NOMO-1 treated with dmso at 0.1 percent for 144 hours (cell line): Measurements from ENCODE around the gene KAZN.
A peak's percentile ranks its signal among the peaks of the same experiment; 100 is the strongest.

Experiments
- DNase-seq: peaks from one replicate; lab custom pipeline; 2025; ENCODE audit not compliant: unreplicated experiment; lab: John Stamatoyannopoulos, UW

KAZN gene

DNA sequence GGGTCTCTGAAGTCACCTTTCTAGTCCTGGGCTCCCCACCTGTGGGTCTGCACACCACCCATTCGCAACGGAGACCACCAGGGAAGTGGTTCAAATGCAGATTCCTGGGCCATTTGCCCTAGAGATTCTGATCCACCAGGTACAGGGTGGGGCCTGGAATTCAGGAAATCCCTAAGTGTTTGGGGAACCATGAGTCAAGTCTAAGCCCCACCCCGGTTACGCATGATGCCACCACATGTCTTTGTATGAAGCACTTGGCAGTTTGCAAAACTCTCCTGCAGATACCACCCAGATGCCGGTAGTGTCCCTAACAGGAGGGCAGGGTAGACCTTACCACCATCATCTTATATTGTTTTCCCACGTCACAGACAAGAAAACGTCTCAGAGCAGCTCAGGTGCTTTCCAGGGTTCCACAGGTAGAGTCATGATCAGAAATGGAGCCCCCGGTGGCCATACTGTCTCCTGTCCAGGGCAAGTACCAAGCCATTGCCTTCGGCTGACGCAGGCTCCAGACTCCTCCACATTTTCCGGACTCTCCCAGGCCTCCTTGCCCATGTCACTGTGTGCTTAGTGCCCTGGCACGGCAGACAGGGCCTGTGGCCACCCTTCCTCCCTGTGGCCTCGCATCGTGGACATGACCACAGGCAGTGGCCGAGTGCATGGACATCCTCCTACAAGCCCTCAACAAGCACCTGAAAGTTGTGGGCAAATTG, 465.9 kb downstream of the KAZN start:
- DNase-seq, result no peak

DNA sequence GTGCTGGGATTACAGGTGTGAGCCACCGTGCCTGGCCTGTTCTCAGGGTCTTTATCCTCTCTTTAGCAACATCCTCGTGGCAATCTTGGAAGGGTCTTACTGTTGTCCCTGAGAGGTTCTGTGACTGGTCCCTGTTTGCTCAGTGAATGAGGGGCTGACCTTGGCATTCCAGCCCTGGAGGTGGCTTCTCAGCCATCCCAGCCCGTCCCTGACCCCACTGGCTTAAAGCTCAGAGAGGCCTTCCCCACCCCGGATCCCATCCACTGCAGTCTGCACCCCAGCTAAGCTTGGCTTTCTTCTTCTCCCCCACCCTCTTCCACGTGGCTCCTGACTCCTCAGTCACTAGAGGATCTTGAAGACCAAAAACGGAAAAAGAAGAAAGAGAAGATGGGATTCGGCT, 466.8 kb downstream of the KAZN start:
- DNase-seq, result no peak

DNA sequence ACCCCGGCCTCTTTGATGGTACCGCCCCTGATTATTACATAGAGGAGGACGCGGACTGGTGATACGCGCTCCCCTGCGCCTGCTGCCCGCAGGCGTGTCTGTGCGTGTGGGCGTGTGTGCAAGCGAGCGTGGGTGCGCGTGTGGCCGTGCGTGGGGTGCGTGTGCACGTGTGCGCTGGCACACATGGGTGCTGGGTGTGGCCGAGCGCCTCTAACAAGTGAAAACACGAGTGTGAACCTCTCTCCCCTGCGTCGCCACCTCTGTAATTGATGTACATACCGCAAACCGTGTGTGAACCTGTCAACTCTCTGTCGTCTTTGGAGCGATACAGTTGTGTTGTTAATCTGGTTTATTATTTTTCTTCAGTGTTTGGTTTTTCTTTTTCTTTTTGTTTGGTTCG, 467.3 kb downstream of the KAZN start:
- DNase-seq, result no peak

DNA sequence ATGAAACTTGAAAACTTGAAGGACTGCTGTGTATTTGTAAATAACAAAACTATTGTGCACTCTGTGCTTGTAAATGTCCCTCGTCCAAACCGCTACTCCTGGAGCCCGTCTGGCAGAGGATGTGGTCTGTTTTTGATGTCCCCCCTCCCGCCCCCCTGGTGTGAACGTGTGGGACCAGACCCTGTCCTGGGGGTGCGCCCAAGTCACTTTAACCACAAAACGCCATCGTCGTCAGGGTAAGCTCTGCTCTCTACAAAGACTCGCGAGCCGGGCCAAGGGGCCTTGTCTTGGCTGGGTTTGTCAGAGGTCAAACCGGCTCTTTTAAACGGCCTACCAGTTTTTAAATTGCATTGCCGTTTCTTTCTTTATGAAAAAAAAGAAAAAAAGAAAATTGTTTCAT, 467.7 kb downstream of the KAZN start:
- DNase-seq, result no peak

DNA sequence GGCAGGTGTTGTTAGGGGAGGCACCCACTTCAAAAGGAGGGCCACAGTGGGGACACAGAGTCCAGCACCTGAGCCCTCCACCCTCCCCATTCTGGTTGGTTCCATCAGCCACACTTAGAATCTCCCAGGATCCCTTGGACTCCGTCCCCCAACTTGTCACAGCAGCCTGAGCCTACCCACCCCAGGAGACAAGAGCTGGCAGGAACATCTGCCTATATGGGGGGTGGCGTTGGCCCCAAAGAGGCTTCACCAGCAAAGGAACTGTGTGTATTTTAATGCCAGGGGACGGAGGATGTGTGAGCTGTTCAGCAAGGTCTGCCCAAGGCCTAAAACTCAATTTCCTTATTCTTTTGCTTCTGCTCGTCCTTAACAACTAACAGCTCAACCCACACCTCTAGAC, 468.7 kb downstream of the KAZN start:
- no peak for DNase-seq

DNA sequence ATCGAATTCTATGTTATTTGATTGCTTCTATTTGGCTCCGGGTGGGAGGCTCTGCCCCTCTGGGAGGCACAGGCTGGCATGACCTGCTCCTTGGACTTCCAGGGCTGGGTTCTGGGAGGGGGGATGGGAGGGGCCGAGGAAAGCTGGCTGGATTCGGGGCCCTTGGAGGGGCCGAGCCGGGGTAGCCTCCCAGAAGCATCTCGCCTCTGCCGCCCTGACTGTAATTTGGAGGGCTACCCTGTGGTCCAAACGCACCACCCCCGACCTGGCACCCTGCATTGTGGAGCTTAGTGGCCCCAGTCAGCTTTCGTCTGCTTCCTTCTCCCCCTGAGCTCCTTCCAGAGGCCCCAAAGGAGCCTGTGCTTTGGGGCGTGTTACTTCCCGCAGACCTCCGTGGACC, 469.7 kb downstream of the KAZN start:
- DNase-seq, result no peak

DNA sequence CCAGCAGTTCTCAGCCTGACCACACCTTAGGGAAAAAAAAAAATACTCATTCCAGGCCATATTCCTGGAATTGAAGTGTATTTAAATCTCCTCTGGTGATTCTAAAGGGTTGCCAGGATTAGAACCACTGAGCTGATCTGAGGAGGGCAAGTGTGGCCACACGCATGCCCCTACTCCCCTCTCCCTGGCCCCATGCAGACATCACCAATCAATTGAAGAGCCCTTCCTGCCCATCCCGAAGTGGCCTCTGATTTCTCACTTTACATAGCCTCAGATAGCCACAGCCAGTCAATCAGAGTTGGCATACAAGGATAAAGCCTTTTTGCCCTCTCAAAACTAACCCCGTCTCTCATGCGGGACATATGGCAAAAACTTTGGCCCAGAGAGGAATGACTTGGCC, 470.5 kb downstream of the KAZN start:
- DNase-seq, result no peak

DNA sequence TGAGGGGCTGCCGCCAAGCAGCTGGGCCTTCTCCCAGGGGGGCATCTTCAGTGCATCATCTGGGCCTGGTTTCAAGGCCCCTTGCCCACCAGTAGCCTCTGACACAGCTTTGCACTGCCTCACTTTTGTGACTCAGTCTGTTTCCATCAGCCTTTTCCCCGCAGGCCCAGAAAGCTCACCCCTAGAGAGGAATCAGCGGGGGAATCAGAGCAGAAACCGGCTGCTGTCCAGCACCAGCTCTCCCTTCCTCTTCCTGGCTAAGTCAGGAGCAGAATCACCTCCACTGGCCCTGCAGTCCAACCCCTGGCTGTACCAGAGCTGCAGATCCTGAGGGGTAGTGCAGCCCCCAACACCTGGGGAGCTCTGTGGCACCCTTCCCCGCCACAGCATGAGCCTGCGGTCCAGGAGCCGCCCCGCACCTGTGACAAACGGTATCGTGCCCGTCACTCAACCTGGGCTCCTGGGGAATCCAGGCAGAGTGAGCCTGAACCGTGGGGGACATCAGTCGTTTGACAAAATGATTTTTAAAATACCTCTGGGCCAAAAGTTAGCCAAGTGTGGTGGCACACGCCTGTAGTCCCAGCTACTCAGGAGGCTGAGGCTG, 471.8 kb downstream of the KAZN start:
- DNase-seq, result no peak

DNA sequence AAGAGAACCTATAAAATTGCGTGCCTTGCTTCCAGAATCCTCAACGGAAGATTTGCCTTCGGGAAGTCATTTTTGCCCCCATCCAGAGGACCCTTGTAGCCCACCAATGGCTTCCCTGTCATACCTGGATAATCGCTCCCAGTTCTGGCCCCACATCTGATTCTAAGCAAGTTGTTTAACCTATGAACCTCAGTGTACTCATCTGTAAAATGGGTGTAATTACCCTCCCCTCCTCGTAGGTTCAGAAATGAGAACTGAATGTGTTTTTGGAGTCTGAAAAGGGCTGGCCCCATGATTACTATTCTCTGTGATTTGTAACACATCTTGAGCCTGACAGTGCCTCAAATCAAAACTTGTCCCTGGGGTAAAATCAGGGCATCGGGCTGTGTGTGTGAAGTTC, 473.5 kb downstream of the KAZN start:
- no peak for DNase-seq

DNA sequence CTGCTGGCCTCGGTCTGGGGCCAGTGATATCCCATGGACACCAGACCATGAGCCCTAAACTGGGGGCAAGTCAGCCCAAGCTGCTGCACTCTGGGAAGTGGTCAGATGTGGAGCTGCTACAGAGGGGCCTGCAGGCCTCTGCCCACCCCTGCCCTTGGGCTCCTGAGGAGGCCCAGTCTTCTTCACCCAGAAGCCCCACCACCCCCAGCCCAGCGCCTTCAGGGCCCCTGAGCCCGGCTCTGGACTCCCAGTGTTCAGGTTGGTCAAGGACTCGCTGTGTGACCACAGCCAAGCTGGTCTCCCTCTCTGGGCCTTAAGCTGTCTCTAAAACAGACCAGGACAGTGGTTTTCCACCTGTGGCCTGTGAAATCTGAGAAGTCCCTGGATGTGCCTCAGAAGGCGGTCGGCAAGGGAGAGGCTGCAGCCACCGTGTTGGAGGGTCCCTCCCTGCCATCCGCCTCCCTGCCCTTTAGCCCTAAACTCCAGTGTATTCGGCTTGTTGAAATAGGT, 475.4 kb downstream of the KAZN start:
- DNase-seq, result no peak

DNA sequence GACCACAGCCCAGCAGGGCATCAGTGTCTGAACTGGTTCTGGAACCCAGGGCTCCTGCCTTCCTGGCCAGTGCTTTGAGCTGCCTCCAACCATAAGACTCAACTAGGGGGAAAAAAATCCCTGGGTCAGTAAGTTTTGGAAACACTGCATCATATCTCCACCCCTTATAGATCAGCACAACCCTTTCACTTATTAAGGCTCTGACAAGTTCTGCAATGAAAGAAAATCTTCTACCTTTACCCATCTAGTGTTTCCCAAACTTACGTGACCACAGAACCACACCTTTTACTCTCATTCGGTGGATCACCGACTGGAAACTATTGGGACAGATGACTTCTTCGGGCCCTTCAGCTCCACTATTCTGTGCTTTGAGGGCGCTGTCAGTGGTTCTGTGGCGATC, 476.7 kb downstream of the KAZN start:
- no peak for DNase-seq

DNA sequence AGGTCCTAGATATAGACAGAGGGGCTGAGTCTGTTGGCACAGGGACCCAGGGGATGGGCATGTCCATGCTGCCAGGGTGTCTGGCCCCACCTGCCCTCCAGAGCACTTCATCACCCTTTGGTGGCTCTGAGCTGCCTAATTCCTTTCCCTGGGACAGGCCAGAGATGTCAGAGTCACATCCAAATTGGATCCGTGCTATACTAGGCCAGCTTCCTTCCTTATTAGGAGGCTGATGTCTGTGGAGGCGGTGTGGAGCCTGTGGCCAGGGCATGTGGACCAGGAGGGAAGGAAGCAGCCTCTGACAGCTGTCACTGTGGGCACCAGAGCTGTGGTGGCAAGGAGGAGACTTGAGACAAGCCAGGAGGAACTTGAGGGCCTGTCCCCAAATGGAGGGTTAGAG, 477.3 kb downstream of the KAZN start:
- DNase-seq, result no peak

DNA sequence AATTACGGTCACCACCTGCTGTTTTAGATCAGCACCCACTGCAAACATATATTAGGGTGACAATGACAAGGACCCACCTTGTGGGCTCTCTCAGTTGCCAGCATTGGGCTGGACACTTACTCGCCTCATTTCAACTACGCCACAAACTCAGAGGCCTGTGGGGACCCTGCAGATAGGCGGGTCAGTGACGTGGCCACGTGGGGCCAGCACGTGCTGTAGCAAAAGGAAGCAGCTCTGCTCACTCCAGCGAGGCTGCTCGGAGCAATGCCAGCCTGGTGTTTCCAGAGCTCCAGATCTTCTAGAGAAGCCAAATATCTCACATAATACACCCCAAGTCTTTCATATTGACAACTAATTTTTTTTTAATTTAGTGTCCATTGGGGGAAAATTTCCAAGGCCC, 478.3 kb downstream of the KAZN start:
- no peak for DNase-seq

DNA sequence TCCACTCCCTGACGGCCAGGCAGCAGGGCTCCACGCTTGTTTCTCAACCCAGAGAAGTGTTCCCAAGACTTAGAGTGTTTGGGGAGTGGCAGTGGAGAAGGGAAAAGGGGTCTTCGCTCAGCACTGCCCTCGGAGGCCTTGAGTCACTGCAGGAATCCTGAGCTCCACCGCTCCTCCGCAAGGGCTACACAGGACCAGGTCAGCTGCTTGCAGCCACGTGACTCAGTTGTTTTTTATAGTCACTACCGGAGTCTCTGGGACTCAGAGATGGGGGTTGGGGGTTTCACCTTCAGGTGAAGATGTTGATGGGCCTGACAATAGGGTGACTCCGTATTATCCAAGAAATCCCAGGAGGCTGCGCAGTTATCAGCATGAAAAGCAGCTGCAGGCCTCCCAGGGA, 478.9 kb downstream of the KAZN start:
- no peak for DNase-seq

DNA sequence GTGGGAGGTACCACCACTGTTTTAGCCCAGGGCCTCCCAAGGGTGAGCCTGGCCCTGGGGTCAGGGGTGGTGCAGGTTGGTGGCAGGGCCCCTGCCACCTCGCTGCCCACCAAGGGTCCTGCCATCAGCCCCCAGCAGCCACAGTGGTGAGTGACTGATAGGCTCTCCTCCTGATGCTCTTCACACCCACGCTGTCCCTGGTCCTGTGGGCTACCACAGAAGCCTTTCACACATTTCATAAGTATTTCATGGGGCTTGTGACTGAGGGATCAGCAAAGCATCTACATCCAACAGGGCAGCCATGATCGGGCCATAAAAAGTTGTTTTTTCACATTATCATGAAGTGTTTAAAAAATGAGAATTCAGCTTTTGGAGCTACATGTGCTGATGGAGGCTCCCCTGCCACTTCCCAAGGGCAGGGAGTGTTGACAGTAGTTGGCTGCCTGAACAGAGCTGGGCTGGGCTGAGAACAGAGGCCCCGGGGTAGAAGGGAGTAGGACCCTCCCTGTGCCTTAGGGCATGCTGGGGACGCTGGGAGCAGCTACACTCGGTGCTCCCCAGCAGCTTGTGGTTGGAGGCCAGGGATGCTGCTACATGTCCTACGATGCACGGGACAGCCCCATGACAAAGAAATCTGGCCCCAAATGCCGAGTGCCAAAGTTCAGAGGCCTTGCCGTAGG, 482.0 kb downstream of the KAZN start:
- no peak for DNase-seq

DNA sequence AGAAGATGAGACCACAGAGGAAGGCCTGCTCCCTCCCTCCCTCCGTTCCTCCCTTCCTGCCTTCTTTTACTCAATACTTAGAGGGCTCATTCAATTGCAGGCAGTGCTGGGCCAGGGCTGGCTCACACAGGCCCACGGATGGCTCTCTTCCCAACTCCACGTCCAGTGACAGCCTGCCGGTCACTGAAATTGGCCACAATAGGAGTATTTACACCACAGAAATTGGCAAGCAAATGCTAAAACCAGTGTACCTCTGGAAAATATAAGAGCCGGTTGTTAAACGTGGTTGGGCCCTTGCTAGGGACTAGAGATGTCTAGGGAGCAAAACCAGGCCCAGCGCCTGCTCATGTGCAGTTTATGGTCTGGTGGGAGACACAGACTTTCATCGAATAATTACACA, 482.6 kb downstream of the KAZN start:
- no peak for DNase-seq

DNA sequence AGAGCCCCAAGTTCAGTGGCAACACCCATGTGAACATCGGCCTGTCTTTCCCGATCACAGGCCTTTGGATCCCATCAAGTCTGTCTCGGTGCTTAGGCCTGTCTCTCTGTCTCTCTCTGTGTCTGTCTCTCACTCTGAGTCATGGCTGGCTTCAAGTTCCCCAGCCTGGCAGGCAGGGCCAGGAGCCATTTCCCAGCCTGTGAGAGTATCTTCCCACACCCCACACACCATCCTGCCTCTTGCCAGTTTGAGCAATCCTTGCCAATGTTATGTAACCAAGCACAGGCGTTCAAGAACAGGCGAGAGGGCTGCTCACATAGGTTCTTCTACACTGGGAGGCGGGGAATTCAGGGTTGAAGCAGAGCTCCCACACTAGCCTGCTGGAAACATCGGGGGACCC, 485.1 kb downstream of the KAZN start:
- no peak for DNase-seq

DNA sequence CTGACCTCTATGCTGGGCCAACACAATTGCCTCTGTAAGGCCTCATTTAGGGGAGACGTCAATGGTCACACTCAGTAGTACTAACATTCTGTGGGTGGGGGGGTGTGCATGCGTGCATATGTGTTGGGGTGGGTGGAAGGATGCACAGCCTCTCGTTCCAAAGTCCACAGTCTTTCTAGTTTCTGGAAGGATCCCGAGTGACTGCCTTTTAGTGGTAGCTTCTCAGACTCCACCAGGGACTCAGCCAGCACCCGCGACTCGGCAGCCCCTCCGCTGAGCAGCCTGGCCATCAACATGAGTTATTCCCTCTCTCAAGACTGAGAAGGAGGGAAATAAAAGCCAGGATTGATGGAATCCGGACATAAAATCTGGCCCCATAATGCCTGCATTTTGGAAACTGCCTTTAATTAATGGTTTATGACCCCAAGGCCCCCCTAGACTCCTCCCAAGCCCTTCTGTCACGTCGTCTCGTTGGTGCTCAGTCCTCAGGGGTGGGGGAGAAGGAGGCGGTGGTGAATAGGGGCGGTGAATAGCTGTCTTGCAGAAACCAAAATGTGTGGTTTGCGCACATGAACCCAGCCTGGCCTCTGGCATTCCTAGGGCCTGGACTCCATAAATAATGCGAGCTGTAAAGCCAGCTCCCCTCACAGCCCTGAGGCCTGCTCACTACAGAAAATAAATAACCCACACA, 489.9 kb downstream of the KAZN start:
- no peak for DNase-seq

DNA sequence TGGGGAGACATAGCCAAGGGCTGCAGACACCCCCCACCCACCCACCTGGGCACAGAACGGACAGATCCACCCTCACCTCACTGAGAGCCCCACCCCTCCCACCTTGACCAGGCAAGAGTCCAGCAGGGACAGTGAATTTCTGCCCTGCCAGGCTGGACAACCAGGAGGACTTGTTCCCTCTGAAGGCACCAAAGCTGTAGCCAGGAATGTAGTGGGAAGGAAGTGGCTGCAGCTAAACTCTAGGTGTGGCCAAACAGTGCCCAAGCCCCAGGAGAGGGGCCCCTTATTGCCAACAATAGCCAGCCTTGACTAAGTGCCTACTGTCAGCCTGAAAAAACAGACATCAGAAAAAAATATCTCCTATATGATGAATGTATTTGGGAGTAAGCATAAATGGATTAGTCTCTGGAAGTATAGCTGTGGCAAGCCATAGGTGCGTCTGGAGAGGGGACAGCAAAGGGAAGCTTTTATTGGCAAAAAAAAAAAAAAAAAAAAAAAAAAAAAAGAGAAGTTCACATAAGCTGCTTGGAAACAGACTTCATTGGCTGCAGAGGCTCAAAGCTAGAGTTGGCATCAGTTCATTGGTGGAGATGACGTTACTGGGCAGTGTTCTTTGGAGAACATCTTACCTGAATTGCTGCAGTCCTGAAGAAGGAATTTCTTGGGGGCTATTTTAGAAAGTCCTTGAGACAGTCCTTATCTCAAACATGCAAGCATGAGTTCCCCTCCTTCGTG, 490.9 kb downstream of the KAZN start:
- peak; percentile 11 for DNase-seq

DNA sequence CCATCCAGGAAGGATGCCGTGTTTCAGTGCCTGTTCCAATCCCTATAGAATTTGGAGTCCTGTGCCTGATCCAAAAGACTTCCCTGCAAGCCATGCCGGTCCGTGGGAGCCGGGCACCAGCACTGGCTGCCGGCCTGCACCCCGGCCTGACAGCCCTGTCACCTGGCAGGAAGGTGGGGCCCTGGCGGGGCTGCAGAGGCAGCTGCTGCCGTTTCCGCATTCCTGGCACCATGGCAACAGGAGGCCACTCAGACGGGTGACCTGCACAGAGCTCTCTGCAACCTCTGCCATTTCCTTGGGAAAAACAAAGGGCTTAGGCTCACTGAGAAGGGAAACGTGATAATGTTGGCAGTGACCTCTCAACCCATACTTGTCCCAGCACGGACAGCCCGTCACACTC, 491.9 kb downstream of the KAZN start:
- DNase-seq, result no peak

DNA sequence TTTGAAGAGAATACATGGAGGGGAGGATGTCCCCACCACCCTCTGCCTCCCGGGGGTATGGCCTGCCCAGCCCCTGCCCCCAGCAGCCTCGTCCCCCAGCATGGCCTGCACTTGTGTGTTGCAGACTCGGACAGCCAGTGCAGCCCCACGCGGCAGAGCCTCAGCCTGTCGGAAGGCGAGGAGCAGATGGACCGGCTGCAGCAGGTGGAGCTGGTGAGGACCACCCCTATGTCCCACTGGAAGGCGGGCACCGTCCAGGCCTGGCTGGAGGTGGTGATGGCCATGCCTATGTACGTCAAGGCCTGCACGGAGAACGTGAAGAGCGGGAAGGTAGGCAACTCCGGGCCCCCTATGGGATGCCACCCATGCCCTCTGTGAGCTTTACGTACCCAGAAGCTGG, 495.6 kb downstream of the KAZN start:
- DNase-seq, result no peak
